A549 (cell line): Measurements from ENCODE around the gene PPY. TPM values are rescaled to one million over a fixed set of nuclear protein-coding genes. Genes with fewer than 3 reads are reported as not detected.

Experiments
- ATAC-seq, 2 experiments: fragments of 200-7000 bp in 1 of 2; fragments of >200 bp in 1 of 2; cut with Nextera tagmentation in 1 of 2; cut with Tn5 transposase in 1 of 2; 3 replicates each; pipeline versions ENCODE4 v1.8.0 to v1.9.1; 2018 to 2020; ENCODE audit warnings: mild to moderate bottlenecking in 1 of 2, moderate library complexity in 1 of 2
- CTCF ChIA-PET: fragments of 300-600 bp; sonication (Branson Sonifier 250); formaldehyde crosslinking; extraction: SDS; loops from one replicate; lab custom pipeline; 2021; ENCODE audit warnings: antibody characterized with exemption, inconsistent platforms; lab: Yijun Ruan, JAX
- POLR2A ChIA-PET: fragments of 350-600 bp; formaldehyde crosslinking; extraction: SDS; loops from one replicate; lab custom pipeline; 2021; ENCODE audit warnings: antibody characterized with exemption, inconsistent platforms; lab: Yijun Ruan, JAX
- DNase-seq, 2 experiments: peaks; one replicate each; pipeline versions ENCODE4 v3.0.0 to v3.0.0-alpha.2; 2011 to 2016; ENCODE audit warnings: low read depth in 1 of 2, low spot score in 1 of 2
- FAIRE-seq: peaks from 2 replicates; lab custom pipeline; 2011; peaks lifted over from hg19 to GRCh38; lab: Jason Lieb, UNC
- H3K27ac ChIP-seq, 2 experiments: fragments of >200 bp; sonication (Bioruptor Twin); formaldehyde crosslinking; 3 replicates each; pipeline ENCODE4 v1.5.1; 2016 to 2017
- H3K4me1 ChIP-seq: fragments of >200 bp; sonication (Bioruptor Twin); formaldehyde crosslinking; 3 replicates; pipeline ENCODE4 v1.6.1; 2016
- H3K4me2 ChIP-seq: fragments of >200 bp; sonication (Bioruptor Twin); formaldehyde crosslinking; 3 replicates; pipeline ENCODE4 v1.6.1; 2016
- H3K4me3 ChIP-seq: fragments of >200 bp; sonication (Bioruptor Twin); formaldehyde crosslinking; 3 replicates; pipeline ENCODE4 v1.5.1; 2016
- H3K9me3 ChIP-seq: fragments of >200 bp; sonication (Bioruptor Twin); formaldehyde crosslinking; 3 replicates; pipeline ENCODE4 v1.6.1; 2016
- ATOH8 ChIP-seq: fragments of 250-450 bp; sonication (Bioruptor Pico); IDR thresholded peaks from 2 replicates; pipeline ENCODE4 v1.5.0; 2020; ENCODE audit warnings: low read depth, mild to moderate bottlenecking, moderate library complexity
- CHD2 ChIP-seq: fragments of 150-350 bp; IDR thresholded peaks from 2 replicates; pipeline ENCODE4 v1.6.1; 2014; ENCODE audit warnings: low read length; ENCODE audit not compliant: partially characterized antibody
- E2F6 ChIP-seq: IDR thresholded peaks from 2 replicates; pipeline ENCODE4 v1.6.1; 2012; ENCODE audit warnings: low read depth, borderline replicate concordance
- EHF ChIP-seq: fragments of 250-450 bp; sonication (Bioruptor Pico); IDR thresholded peaks from 2 replicates; pipeline ENCODE4 v1.5.0; 2020; ENCODE audit warnings: mild to moderate bottlenecking
- EP300 ChIP-seq, 2 experiments: fragments of >200 bp; sonication (Bioruptor Twin); formaldehyde crosslinking; IDR thresholded peaks; 2 replicates in 1 of 2; 3 replicates in 1 of 2; pipeline ENCODE4 v1.6.1; 2016 to 2017
- FOSB ChIP-seq: fragments of 250-450 bp; sonication (Bioruptor Pico); IDR thresholded peaks from 2 replicates; pipeline ENCODE4 v1.5.0; 2020; ENCODE audit warnings: mild to moderate bottlenecking, moderate library complexity
- FOXS1 ChIP-seq: fragments of 250-450 bp; sonication (Bioruptor Pico); IDR thresholded peaks from 2 replicates; pipeline ENCODE4 v1.5.0; 2020; ENCODE audit warnings: mild to moderate bottlenecking, moderate library complexity
- HES2 ChIP-seq: fragments of >200 bp; sonication (Bioruptor Twin); formaldehyde crosslinking; IDR thresholded peaks from 2 replicates; pipeline ENCODE4 v1.6.1; 2016
- HEYL ChIP-seq: fragments of 250-450 bp; sonication (Bioruptor Pico); IDR thresholded peaks from 2 replicates; pipeline ENCODE4 v1.8.0; 2021; ENCODE audit warnings: mild to moderate bottlenecking, moderate library complexity
- HMGXB4 ChIP-seq: fragments of 250-450 bp; sonication (Bioruptor Pico); IDR thresholded peaks from 2 replicates; pipeline ENCODE4 v1.5.0; 2021; ENCODE audit warnings: mild to moderate bottlenecking, moderate library complexity, borderline replicate concordance
- HOXB13 ChIP-seq: fragments of 250-450 bp; sonication (Bioruptor Pico); IDR thresholded peaks from 2 replicates; pipeline ENCODE4 v1.5.0; 2020; ENCODE audit warnings: low read depth, mild to moderate bottlenecking, moderate library complexity
- JUNB ChIP-seq: fragments of >200 bp; sonication (Bioruptor Twin); formaldehyde crosslinking; IDR thresholded peaks from 2 replicates; pipeline ENCODE4 v1.6.1; 2016
- MAX ChIP-seq: IDR thresholded peaks from 2 replicates; pipeline ENCODE4 v1.6.1; 2012
- MYC ChIP-seq: IDR thresholded peaks from 2 replicates; pipeline ENCODE4 v1.6.1; 2012; ENCODE audit warnings: mild to moderate bottlenecking, inconsistent platforms, low read length, improper control_type of control experiment, borderline replicate concordance
- NPAS2 ChIP-seq: fragments of 250-450 bp; sonication (Bioruptor Pico); IDR thresholded peaks from 2 replicates; pipeline ENCODE4 v1.8.0; 2022; ENCODE audit warnings: mild to moderate bottlenecking, moderate library complexity, borderline replicate concordance
- PHF8 ChIP-seq: fragments of 200-600 bp; sonication (generic); IDR thresholded peaks from 2 replicates; pipeline ENCODE4 v1.6.1; 2016; ENCODE audit warnings: low read depth, mild to moderate bottlenecking, antibody characterized with exemption, moderate library complexity, borderline replicate concordance
- POLR2A ChIP-seq: IDR thresholded peaks from 2 replicates; pipeline ENCODE4 v1.6.1; 2012; ENCODE audit warnings: mild to moderate bottlenecking, low read length
- POLR2AphosphoS2 ChIP-seq: conservative IDR thresholded peaks from 2 replicates; pipeline ENCODE4 v1.6.1; 2012; ENCODE audit warnings: low read length, improper control_type of control experiment, inconsistent platforms
- RAD21 ChIP-seq, 2 experiments: fragments of >200 bp in 1 of 2; sonication (Bioruptor Twin) in 1 of 2; formaldehyde crosslinking in 1 of 2; IDR thresholded peaks in 1 of 2; conservative IDR thresholded peaks in 1 of 2; 2 replicates in 1 of 2; 3 replicates in 1 of 2; pipeline ENCODE4 v1.6.1; 2012 to 2018; ENCODE audit warnings: inconsistent platforms in 1 of 2
- RFX5 ChIP-seq: fragments of 450-650 bp; IDR thresholded peaks from 2 replicates; pipeline ENCODE4 v1.7.1; 2014; ENCODE audit warnings: antibody characterized with exemption, mild to moderate bottlenecking, moderate library complexity
- RNF2 ChIP-seq: fragments of 200-600 bp; sonication (generic); IDR thresholded peaks from 2 replicates; pipeline ENCODE4 v1.6.1; 2016; ENCODE audit warnings: low read depth, mild to moderate bottlenecking, antibody characterized with exemption, moderate library complexity, borderline replicate concordance
- TP53 ChIP-seq: fragments of 250-450 bp; sonication (Bioruptor Pico); IDR thresholded peaks from 2 replicates; pipeline ENCODE4 v1.5.0; 2021; ENCODE audit warnings: mild to moderate bottlenecking, moderate library complexity
- WGBS: methylation state at CpG from one replicate; pipeline ENCODE4 v1.1.6; 2017; ENCODE audit errors: missing lambda C conversion rate; 5-methylcytosine and 5-hydroxymethylcytosine counted together
- polyA plus RNA-seq, 4 experiments: library from polyadenylated mRNA; depleted of rRNA in 3 of 4; stranded (reverse); fragments of >200 nt; fragmentation: RNase III in 1 of 4; extraction: RNeasy Plus Mini Kit Qiagen cat#74134 plus additional on column Dnase treatment in 1 of 4; gene quantifications; 2 replicates in 3 of 4; 3 replicates in 1 of 4; pipeline ENCODE4 v1.2.3, GENCODE V29; 2011 to 2017

Gene PPY
- polyA plus RNA-seq, 2 of the 4 experiments (the other 2 are of a cell fraction), result not detected

- TF ChIP-seq MAX (no peak), RAD21 (conservative IDR thresholded peaks at IDR 0.05 in 1 of 2, IDR thresholded peaks at IDR 0.05 in 1 of 2) (no peak)
Measured at GRCh38 chr17:43905400-43905984, 36.8 kb downstream of the PPY start (continued).

GRCh38 chr17:43901861-43902589, 40.3 kb downstream of the PPY start:
- Histone ChIP-seq H3K4me1 (peaks cover 29% of the 10 kb centered on the region), H3K4me3 (no peak overlapping the region), H3K4me2 (no peak overlapping the region), H3K9me3 (no peaks in the 10 kb centered on the region), H3K27ac (no peak overlapping the region)
- whole genome bisulfite sequencing, result 76% methylated on average over 6 of the region's 7 CpGs
- POLR2A ChIA-PET, result interaction anchor here (0.5 kb wide), 1 partner anchor 168 kb away, joined by 7 read pairs; no protein-coding TSS in a partner anchor
- DNase-seq (no peak), ATAC-seq (no peak), FAIRE-seq (no peak)
- CTCF ChIA-PET, result interaction anchor here (0.6 to 25.9 kb wide), 7 partner anchors 9 to 92 kb away, joined by 3 to 412 read pairs (median 5); partner anchors contain the start of genes MPP2 and PPY
- TF ChIP-seq RNF2 (no peak), EP300 (IDR thresholded peaks at IDR 0.05) (no peak), FOSB (CRISPR knock-in tag) (no peak), CHD2 (no peak)

- Histone ChIP-seq H3K4me3 (peak overlapping the region; percentile 55), H3K27ac (peak overlapping the region; percentile 76 to 88), H3K4me2 (peak overlapping the region; percentile 86), H3K4me1 (peaks cover 20% of the 10 kb centered on the region), H3K9me3 (no peaks in the 10 kb centered on the region)
- ChIA-PET CTCF (interaction anchor here (0.8 to 25.9 kb wide), 7 partner anchors 10 to 140 kb away, joined by 3 to 412 read pairs (median 5); partner anchors contain the start of genes MPP2 and PPY), POLR2A (interaction anchor here (0.9 kb wide), 1 partner anchor 165 kb away, joined by 5 read pairs; the partner anchor contains the start of gene LSM12)
- ATAC-seq (peak; percentile 42 to 47), FAIRE-seq (no peak)
- WGBS, result 29% methylated on average over 13 of the region's 13 CpGs
- TF ChIP-seq POLR2AphosphoS2 (no peak), HOXB13 (CRISPR knock-in tag) (no peak), MYC (no peak), POLR2A (no peak), HES2 (no peak)
- TF ChIP-seq, all 56 proteins: peak for 0
- DNase-seq, result peak; percentile 54 to 72
Measured at GRCh38 chr17:43900858-43901754, 41.2 kb downstream of the PPY start.

GRCh38 chr17:43900183-43900857, 42.0 kb downstream of the PPY start:
- ChIA-PET CTCF (interaction anchor here (0.6 to 25.9 kb wide), 13 partner anchors 11 to 545 kb away, joined by 3 to 412 read pairs (median 4); partner anchors contain the start of genes MPP2 and PPY), POLR2A (interaction anchor here (0.9 kb wide), 1 partner anchor 166 kb away, joined by 5 read pairs; the partner anchor contains the start of gene LSM12)
- H3K4me3 ChIP-seq, result peak overlapping the region; percentile 55
- TF ChIP-seq FOXS1 (CRISPR knock-in tag), result no peak
- TF ChIP-seq E2F6, result peak; percentile 93
- TF ChIP-seq HEYL (CRISPR knock-in tag), result no peak
- no peak for TF ChIP-seq HMGXB4
- TF ChIP-seq HOXB13 (CRISPR knock-in tag), result peak; percentile 62; the same call in 1 of the 2 replicates
- TF ChIP-seq JUNB, result no peak
- TF ChIP-seq NPAS2 (CRISPR knock-in tag), result no peak
- TF ChIP-seq POLR2A, result peak; percentile 32; the same call in 1 of the 2 replicates
- no peak for TF ChIP-seq EHF (CRISPR knock-in tag)
- TF ChIP-seq PHF8, result no peak
- TF ChIP-seq TP53, result peak; percentile 71; the same call in 1 of the 2 replicates
- TF ChIP-seq ATOH8 (CRISPR knock-in tag), result peak; percentile 26; the same call in 1 of the 2 replicates
- TF ChIP-seq RFX5, result peak; percentile 75

More at GRCh38 chr17:43900183-43900857, 42.0 kb downstream of the PPY start:
- H3K4me2 ChIP-seq, result peak overlapping the region; percentile 86
- peaks cover 14% of the 10 kb centered on the region for H3K4me1 ChIP-seq
- 4% methylated on average over 18 of the region's 31 CpGs for WGBS
- ATAC-seq (peak; percentile 95 to 99), FAIRE-seq (peak; percentile 85), DNase-seq (peak; percentile 88 to 100)
- peak overlapping the region; percentile 76 to 88 for H3K27ac ChIP-seq
- H3K9me3 ChIP-seq, result no peaks in the 10 kb centered on the region
